CD4-positive, alpha-beta T cell treated with Interleukin-4 for 4 hours (primary cell): ENCODE results near the gene GAREM1.
"Not testable (repeated sequence)": the region's sequence is repeated elsewhere in the genome, so short reads cannot be mapped to it uniquely, and the experiment has no call there.

Source experiments
- DNase-seq: peaks from one replicate; pipeline ENCODE4 v3.0.0-alpha.2; 2020

The GAREM1 gene

DNA sequence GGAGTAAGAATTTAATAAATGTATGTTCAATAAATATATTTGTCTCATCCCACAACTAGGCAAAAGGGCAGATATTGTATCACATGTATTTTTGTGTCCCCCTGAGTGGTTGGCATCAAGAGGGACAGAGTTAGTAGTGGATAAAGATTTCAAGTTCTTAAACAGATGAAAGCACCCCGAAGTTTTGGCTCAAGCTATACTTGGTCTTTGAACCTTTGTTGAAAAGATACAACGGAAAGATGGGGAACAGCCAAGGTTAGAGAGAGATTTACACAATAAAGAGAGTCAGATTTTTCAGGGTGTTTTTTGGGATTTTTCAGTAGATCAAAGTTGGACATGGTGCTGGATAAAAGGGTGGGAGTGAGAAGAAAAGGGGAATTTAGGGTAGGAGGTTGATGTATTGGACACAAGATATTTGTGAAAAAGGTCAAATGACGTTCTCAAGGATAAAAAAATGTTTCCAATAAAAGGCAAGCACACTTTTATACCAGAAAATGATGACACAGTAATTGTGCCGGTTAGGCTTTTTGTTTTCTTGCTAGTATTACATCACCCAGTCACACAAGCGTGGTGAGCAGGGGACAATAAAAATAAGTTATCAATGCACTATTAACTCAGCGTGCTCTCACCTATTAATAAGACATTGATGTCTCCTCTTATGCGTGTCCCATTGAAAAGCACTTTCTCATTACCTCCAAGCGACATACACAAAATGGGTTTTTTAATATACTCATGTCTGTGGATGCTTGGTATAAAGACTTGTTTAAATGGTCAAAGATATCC, 221.3 kb downstream of the GAREM1 start:
- DNase-seq, result no peak

DNA sequence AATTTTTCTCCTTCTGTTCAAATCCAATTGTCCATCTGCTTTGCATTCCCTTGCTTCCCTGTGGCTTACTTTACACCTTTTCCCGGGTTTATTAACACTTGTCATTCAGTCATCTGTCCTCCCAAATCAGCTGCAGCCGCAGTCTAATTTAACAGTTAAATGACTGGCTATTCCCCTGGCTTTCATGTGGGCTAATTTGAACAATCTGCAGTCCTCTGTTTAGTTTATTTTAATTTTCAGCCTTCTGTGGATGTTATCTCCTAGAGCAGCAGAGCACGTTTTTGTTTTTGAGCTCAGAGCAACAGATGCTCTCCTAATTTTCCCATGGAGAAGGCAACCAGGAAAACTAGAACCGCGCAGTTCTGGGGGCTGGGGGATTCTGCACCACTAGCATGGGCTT, 225.8 kb downstream of the GAREM1 start:
- DNase-seq, result no peak

DNA sequence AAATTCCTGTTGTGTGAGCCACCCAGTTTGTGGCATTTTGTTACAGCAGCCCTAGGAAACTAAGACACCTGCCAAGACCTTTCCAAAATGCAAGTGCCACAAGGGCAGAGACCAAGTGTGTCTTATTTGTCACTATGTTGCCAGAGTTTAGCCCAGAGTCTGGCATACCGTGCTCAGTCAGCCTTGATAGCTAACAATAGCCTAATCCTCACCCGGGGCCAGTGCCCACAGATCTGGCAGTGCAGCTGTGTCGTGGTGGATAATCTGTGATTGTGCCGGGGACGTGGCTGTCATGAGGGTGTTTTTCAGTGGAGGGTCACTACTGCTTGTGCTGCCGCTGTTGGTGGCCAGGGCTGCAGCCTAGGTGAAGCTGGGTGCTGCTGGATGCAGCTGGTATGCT, 227.3 kb downstream of the GAREM1 start:
- no peak for DNase-seq

DNA sequence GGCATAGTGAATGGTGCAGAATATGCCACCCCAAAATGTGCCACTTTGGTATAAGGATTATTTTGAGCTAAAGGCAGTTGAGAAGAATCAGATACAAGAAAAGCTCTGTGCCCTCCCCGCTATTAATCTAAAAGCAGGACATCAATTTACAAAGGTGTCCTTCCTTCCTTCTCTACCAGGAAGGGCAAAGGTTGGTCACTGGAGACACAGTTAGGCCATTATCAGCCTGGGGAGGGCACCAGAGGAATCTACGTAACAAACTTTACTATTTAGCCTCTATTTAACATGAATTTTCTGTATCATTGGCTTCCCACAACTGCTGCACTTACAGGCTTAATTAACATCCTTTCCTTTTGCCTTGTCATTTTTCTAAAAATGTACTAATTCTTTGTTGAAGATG, 228.3 kb downstream of the GAREM1 start:
- DNase-seq, result no peak

DNA sequence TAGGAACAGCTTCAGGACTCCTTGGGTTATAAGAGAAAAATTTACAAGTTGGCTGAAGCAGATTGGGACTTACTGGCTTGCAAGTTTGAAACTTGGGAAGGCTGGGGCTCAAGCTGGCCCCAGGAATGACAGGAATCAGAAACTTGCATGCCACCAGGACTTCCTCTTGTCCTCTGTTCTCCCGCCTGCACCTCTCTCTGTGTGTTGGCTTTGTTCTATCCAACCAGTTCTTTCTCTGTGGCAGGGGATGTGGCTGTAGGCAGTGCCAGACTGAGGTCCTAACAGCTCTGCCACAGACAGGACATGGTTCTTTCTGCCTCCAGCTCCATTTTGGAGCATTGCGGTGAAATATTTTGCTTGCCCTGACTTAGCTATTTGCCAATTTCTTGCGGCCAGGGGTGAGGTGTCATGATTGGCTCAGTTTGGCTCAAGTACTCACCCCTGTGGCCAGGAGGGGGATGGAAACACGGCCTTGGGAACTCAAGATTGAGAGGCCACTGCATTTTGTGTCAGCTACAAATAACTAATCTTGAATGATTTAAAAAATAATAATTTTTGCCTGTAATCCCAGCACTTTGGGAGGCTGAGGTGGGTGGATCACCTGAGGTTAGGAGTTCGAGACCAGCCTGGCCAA, 231.9 kb downstream of the GAREM1 start:
- DNase-seq, result no peak

DNA sequence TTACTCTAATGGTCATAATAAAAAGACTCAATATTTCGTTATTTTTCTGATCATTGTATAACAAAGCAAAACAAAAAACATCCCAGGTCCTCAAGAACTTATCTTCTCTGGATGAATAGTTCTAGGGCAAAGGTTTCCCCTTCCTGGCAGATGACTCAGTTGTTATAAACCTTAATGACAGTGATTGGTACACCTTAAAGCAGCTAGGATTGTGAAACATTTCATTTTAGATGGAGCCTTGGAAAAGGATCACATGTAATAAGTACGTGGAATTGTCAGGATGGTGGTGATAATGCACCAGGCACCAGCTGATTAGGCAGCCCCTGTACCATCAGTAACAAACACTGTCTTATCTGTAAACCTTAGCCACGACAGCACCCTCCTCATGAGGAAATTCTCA, 233.6 kb downstream of the GAREM1 start:
- DNase-seq, result no peak

DNA sequence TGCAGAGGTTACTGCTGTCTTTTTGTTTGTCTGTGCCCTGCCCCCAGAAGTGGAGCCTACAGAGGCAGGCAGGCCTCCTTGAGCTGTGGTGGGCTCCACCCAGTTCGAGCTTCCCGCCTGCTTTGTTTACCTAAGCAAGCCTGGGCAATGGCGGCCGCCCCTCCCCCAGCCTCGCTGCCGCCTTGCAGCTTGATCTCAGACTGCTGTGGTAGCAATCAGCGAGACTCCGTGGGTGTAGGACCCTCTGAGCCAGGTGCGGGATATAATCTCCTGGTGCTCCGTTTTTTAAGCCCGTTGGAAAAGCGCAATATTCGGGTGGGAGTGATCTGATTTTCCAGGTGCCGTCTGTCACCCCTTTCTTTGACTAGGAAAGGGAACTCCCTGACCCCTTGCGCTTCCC, 237.3 kb downstream of the GAREM1 start:
- DNase-seq, result not testable (repeated sequence)

DNA sequence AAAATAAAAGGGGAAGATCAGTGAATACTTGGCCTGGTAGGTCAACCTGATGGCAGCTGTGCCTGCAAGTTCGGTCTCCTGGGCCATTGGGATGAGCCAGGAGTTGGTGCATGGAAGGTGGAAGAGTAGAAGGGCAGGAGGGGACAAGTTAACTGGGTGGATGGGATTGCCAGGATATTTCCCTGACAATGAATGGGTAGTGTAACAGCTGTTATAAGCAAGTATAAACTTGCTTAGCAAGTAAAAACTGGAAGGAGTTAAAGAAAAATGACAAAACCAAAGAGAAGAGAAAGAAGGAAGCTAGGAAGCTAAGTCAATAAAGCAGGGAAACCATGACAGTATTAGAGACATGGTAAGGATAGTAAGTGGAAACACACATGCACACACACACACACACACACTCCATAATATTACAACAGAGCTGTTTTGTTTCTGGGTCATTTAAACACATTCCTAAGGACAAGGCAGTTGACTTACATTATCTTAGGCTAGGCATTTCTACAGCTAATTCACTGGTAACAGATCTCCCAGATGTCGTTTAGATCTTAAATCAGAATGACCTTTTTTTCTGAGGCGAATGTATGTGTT, 251.2 kb downstream of the GAREM1 start:
- DNase-seq, result no peak

DNA sequence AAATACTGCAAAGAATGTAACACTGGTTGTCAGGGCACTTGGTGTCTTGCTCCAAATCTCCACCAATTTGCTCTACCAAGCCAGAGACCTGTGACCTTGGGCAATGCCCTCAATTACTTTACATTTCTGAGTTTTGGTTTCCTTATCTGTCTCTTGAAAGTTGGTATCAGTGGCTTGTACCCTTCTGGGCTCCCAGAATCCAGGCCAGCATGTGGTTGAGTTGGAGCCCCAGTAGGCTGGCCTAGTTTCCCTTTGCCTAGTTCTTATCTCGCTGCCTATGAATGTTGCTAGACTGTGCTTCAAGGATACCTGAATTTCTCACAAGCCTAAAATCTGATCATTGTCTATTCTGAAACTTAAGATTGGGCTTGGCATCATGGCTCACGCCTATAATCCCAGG, 254.3 kb downstream of the GAREM1 start:
- DNase-seq, result no peak

DNA sequence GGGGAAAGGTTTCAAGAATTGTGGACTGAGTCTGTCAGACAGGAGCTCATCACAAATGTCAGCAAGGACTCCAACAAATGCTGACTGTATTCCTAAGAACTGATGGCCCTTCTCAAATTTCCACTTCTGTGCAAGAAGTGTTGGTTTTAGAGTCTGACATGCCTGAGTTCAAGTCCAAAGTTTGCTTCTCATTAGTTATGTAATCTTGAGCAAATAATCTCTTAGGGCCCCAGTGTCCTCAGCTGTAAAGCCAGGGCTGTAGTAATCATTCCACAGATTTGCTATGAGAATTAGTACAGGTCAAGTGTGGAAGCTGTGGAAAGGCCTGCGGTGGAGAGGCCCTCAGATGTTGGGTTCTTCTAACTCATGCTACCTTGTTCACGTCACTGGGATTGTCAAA, 257.0 kb downstream of the GAREM1 start:
- DNase-seq, result no peak
